CD14-positive monocyte (primary cell): ENCODE results near the gene HLA-DRA. TPM values are rescaled to one million over a fixed set of nuclear protein-coding genes. Genes with fewer than 3 reads are reported as not detected.

Source experiments
- DNase-seq, 3 donors: peaks; one replicate each; pipeline ENCODE4 v3.0.0-alpha.2; 2011 to 2022
- H2AFZ ChIP-seq: 2 replicates; pipeline ENCODE4 v1.6.0; 2012; ENCODE audit warnings: mild to moderate bottlenecking, low read depth, low read length, inconsistent platforms; ENCODE audit not compliant: insufficient read depth, poor library complexity, severe bottlenecking
- H3K27ac ChIP-seq, 2 donors: 1 replicate in 1 of 2; 2 replicates in 1 of 2; pipeline ENCODE4 v1.5.1; 2012 to 2013; ENCODE audit warnings: low read length in 2 of 2, control low read depth in 1 of 2, inconsistent platforms in 1 of 2, low read depth in 1 of 2, mild to moderate bottlenecking in 1 of 2
- H3K27me3 ChIP-seq, 2 donors: one replicate each; pipeline versions ENCODE4 v1.6.0 to v1.6.1; 2011 to 2013; ENCODE audit warnings: low read length in 2 of 2; ENCODE audit not compliant: control insufficient read depth in 2 of 2, insufficient read depth in 2 of 2
- H3K36me3 ChIP-seq, 2 donors: replicated peaks in 1 of 2; 1 replicate in 1 of 2; 2 replicates in 1 of 2; pipeline versions ENCODE4 v1.5.1 to v1.6.1; 2012 to 2013; ENCODE audit warnings: low read length in 2 of 2, control low read depth in 1 of 2, inconsistent platforms in 1 of 2, mild to moderate bottlenecking in 1 of 2; ENCODE audit not compliant: insufficient read depth in 2 of 2, control insufficient read depth in 1 of 2
- H3K4me1 ChIP-seq, 2 donors: 1 replicate in 1 of 2; 2 replicates in 1 of 2; pipeline versions ENCODE4 v1.5.1 to v1.6.1; 2012 to 2013; ENCODE audit warnings: low read length in 2 of 2, control low read depth in 1 of 2, inconsistent platforms in 1 of 2, mild to moderate bottlenecking in 1 of 2, moderate library complexity in 1 of 2; ENCODE audit not compliant: insufficient read depth in 2 of 2, control insufficient read depth in 1 of 2
- H3K4me2 ChIP-seq: replicated peaks from 2 replicates; pipeline ENCODE3; 2012; ENCODE audit warnings: low read length, moderate library complexity, mild to moderate bottlenecking; ENCODE audit not compliant: poor library complexity, severe bottlenecking; ENCODE audit errors: extremely low read depth
- H3K4me3 ChIP-seq, 3 experiments: fragments of 200-600 bp in 1 of 3; sonication (generic) in 1 of 3; replicated peaks in 1 of 3; 1 replicate in 2 of 3; 2 replicates in 1 of 3; pipeline ENCODE4 v1.5.1; 2011 to 2013; ENCODE audit warnings: low read length in 3 of 3, mild to moderate bottlenecking in 3 of 3, control low read depth in 2 of 3, low read depth in 2 of 3, inconsistent platforms in 1 of 3, moderate library complexity in 1 of 3
- H3K79me2 ChIP-seq: 2 replicates; pipeline ENCODE4 v1.6.0; 2012; ENCODE audit warnings: mild to moderate bottlenecking, control low read depth, inconsistent platforms, low read length, moderate library complexity; ENCODE audit not compliant: insufficient read depth
- H3K9ac ChIP-seq: 2 replicates; pipeline ENCODE4 v1.6.0; 2017; ENCODE audit warnings: low read length, mild to moderate bottlenecking; ENCODE audit not compliant: insufficient read depth, poor library complexity, severe bottlenecking
- H3K9me3 ChIP-seq, 2 donors: replicated peaks in 1 of 2; 1 replicate in 1 of 2; 2 replicates in 1 of 2; pipeline versions ENCODE4 v1.5.1 to v1.6.1; 2012 to 2013; ENCODE audit warnings: low read length in 2 of 2, control low read depth in 1 of 2; ENCODE audit not compliant: control insufficient read depth in 1 of 2, insufficient read depth in 1 of 2
- H4K20me1 ChIP-seq: 2 replicates; pipeline ENCODE4 v1.6.0; 2012; ENCODE audit warnings: mild to moderate bottlenecking, low read length, control low read depth, moderate library complexity; ENCODE audit not compliant: insufficient read depth
- H3K27ac Mint-ChIP-seq, 7 donors: one replicate each; pipeline ENCODE4 v1.8.0; 2020; ENCODE audit warnings: mild to moderate bottlenecking in 7 of 7, mixed read lengths in 7 of 7, moderate library complexity in 6 of 7, inconsistent platforms in 2 of 7
- H3K27me3 Mint-ChIP-seq, 3 donors: one replicate each; pipeline ENCODE4 v1.8.0; 2021 to 2022; ENCODE audit warnings: low read depth in 3 of 3, mild to moderate bottlenecking in 3 of 3, mixed read lengths in 3 of 3, moderate library complexity in 3 of 3, inconsistent platforms in 1 of 3
- H3K36me3 Mint-ChIP-seq, 2 donors: one replicate each; pipeline ENCODE4 v1.8.0; 2020; ENCODE audit warnings: mixed read lengths in 2 of 2, inconsistent platforms in 1 of 2, mild to moderate bottlenecking in 1 of 2
- H3K4me1 Mint-ChIP-seq: one replicate; pipeline ENCODE4 v1.8.0; 2020; ENCODE audit warnings: mild to moderate bottlenecking, mixed read lengths
- H3K4me3 Mint-ChIP-seq, 2 donors: one replicate each; pipeline ENCODE4 v1.8.0; 2020; ENCODE audit warnings: mild to moderate bottlenecking in 2 of 2, mixed read lengths in 2 of 2, moderate library complexity in 1 of 2
- H3K9me3 Mint-ChIP-seq, 7 donors: one replicate each; pipeline ENCODE4 v1.8.0; 2020 to 2022; ENCODE audit warnings: mixed read lengths in 7 of 7, mild to moderate bottlenecking in 6 of 7, moderate library complexity in 6 of 7, inconsistent platforms in 2 of 7
- CTCF ChIP-seq: fragments of 200-600 bp; IDR thresholded peaks from one replicate; pipeline ENCODE4 v1.8.0; 2022; ENCODE audit warnings: antibody characterized with exemption, mild to moderate bottlenecking
- WGBS: methylation state at CpG from one replicate; pipeline ENCODE4 v1.1.5; 2013; ENCODE audit warnings: missing lambda C conversion rate; ENCODE audit not compliant: insufficient coverage; 5-methylcytosine and 5-hydroxymethylcytosine counted together
- intact Hi-C, 2 donors: fragments of 100-400 bp; cut with micrococcal nuclease; formaldehyde crosslinking; loops; one replicate each; pipeline versions ENCODE4 v1.15.0 to v1.15.1; 2023
- polyA plus RNA-seq, 3 donors: library from polyadenylated mRNA; depleted of rRNA in 1 of 3; unstranded in 2 of 3; stranded (reverse) in 1 of 3; fragments of 300-500 nt in 2 of 3; fragments of >200 nt in 1 of 3; fragmentation: Illumina TruSeq in 2 of 3; gene quantifications; 1 replicate in 2 of 3; 2 replicates in 1 of 3; pipeline ENCODE4 v1.2.3, GENCODE V29; 2012 to 2021

HLA-DRA gene
- polyA plus RNA-seq, 3 donors: 4,194 to 5,181 (median 4,943) TPM

DNA sequence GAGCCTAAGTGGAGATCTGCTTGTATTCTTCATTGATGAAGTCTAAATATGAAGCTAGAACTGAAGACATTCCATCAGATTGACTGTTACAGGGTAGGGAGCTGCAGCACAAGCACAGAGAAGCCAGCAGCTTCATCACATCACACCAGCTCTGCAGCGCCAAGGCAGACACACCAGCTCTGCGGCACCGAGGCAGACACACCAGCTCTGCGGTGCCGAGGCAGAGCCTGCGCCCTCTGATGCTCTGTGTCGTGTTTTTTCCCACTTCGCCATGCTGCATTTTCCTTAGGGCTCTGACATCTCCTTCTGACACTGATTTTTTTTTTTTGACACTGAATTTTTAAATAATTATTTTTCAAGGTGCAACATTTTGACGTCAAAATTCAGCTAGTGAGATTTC is 33.5 kb upstream of the HLA-DRA start:
- H3K4me1 Mint-ChIP-seq: peaks cover 1% of the 10 kb centered on the region
- no peaks in the 10 kb centered on the region for H3K9me3 ChIP-seq
- no peak overlapping the region for H3K4me2 ChIP-seq
- H3K27ac ChIP-seq: no peak overlapping the region
- H3K27me3 ChIP-seq: peaks cover 0 to 7% of the 10 kb centered on the region in 2 donors
- TF ChIP-seq CTCF: no peak
- H2AFZ ChIP-seq: no peak overlapping the region
- H3K27ac Mint-ChIP-seq: no peak overlapping the region
- peaks cover 14 to 15% (median 14%) of the 10 kb centered on the region in 3 donors for H3K27me3 Mint-ChIP-seq
- peaks cover 0 to 1% (median 0%) of the 10 kb centered on the region in 7 donors for H3K9me3 Mint-ChIP-seq
- no peak for DNase-seq
- no peaks in the 10 kb centered on the region for H3K4me1 ChIP-seq
- H3K36me3 Mint-ChIP-seq: no peaks in the 10 kb centered on the region
- H4K20me1 ChIP-seq: no peaks in the 10 kb centered on the region
- H3K9ac ChIP-seq: no peak overlapping the region
- H3K4me3 Mint-ChIP-seq: no peak overlapping the region
- intact Hi-C loops: loop anchor here in 1 of 2 donors (10.0 kb wide), 1 partner anchor 459 kb away; no protein-coding TSS in a partner anchor
- WGBS: 86% methylated on average over 8 of the region's 9 CpGs
- no peaks in the 10 kb centered on the region for H3K36me3 ChIP-seq
- H3K79me2 ChIP-seq: no peaks in the 10 kb centered on the region
- no peak overlapping the region for H3K4me3 ChIP-seq

DNA sequence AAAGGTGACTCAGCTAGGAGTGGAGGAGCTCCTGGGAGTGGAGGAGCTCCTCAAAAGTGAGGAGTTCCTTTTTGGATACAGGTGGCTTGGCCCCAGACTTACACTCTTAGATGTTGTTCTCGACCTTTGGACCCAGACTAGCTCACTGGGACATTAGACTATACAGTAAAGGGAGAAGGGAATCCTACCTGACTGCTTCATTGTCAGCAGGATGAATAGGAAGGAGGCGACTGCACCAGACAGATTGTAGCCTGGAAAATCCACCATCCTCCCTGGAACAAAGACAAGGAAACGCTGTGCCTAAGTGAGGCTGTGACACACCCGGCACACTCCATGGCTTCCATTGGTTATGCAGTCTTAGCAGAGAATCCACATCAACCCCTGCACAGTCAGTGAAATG is 32.8 kb upstream of the HLA-DRA start, which contains the start of gene BTNL2:
TSS of gene BTNL2 (minus strand) at position 325 of the 400 bp plus-strand sequence. CDS start at position 267, 58 bp downstream.
- no peak within 1 kb of the TSS for H3K27ac Mint-ChIP-seq
- no peaks in the 10 kb centered on the region for H4K20me1 ChIP-seq
- peak within 1 kb of the TSS in 1 of 2 donors; percentile 53 for H3K4me3 Mint-ChIP-seq
- H3K27me3 Mint-ChIP-seq: peaks cover 14 to 16% (median 15%) of the 10 kb centered on the region in 3 donors
- DNase-seq: no peak
- no peaks in the 10 kb centered on the region for H3K36me3 Mint-ChIP-seq
- H3K4me2 ChIP-seq: no peak within 1 kb of the TSS
- no peaks in the 10 kb centered on the region for H3K9me3 ChIP-seq
- TF ChIP-seq CTCF: no peak
- no peaks in the 10 kb centered on the region for H3K4me1 Mint-ChIP-seq
- no peak within 1 kb of the TSS for H3K4me3 ChIP-seq
- no peak within 1 kb of the TSS for H3K27ac ChIP-seq
- peaks cover 0 to 7% of the 10 kb centered on the region in 2 donors for H3K27me3 ChIP-seq
- no peaks in the 10 kb centered on the region for H3K9me3 Mint-ChIP-seq
- H3K79me2 ChIP-seq: no peaks in the 10 kb centered on the region
- intact Hi-C loops: loop anchor here in 1 of 2 donors (10.0 kb wide), 1 partner anchor 458 kb away; no protein-coding TSS in a partner anchor
- no peak within 1 kb of the TSS for H3K9ac ChIP-seq
- WGBS: 93% methylated on average over 2 of the region's 4 CpGs
- no peak within 1 kb of the TSS for H2AFZ ChIP-seq
- no peaks in the 10 kb centered on the region for H3K36me3 ChIP-seq
- H3K4me1 ChIP-seq: no peaks in the 10 kb centered on the region
